ENCODE results near the gene EMC9. TPM values are rescaled to one million over a fixed set of nuclear protein-coding genes. Genes with fewer than 3 reads are reported as not detected.

Gene EMC9
- total RNA-seq, 1 donor from 2014 or later = 14.0 TPM

DNA sequence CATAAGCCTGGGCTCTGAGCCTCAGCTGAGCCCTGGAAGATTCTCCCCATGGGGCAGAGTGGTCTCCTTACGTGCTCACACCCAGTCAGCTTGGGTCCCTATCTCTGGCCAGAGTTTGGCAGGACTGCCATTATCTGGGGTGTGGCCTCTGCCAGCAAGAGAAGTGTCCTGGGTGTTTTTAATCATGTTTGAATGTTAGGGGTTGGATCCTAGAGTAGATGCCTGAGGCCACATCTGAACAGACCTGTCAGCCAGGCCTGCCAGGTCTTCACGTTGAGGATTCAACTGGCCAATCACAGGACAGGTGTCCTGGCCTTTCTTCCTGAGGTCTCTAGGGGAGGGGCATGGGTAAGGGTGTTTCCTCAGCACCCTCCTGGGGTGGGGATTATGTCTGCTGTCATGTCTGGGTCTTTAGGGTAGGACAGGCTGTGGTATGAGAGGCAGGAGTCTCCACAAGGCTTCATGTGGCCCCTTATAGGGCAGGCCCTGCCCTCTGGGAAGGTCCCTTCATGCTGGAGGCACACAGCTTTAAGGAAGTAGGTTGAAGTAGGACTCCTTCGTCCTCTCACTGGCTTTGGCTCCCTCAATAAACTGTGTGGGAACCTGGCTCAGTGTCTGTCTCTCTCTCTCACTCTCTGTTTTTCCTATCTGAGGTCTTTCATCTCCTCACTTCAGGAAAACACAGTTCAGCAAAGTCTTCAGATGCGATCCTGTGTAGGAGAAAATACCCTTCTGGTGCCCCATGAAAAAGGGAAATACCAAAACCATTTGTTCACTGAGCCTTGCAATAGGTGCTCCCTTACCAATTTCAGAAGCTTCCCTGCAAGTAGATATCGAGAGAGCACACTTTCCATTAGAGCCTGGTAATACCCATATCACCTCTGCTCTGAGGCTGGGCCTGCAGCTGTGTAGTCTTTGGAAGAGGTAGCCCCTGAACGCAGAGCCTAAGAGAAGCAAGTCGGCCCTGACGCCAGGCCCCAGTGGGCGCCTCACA, 17.7 kb downstream of the EMC9 start:
- DNase-seq (ENCODE audit: low spot score) = no peak
- H3K27me3 Mint-ChIP-seq (ENCODE audit: low read depth) = no peaks in the 10 kb centered on the region
- no peak overlapping the region for H3K27ac Mint-ChIP-seq (ENCODE audit: unreplicated experiment)
- peaks cover 20% of the 10 kb centered on the region for H3K36me3 Mint-ChIP-seq (ENCODE audit: low read depth)
- H3K9me3 Mint-ChIP-seq (ENCODE audit: low read depth) = no peaks in the 10 kb centered on the region
- no peak overlapping the region for H3K4me3 Mint-ChIP-seq (ENCODE audit: unreplicated experiment)
- TF ChIP-seq, protein P1, sequence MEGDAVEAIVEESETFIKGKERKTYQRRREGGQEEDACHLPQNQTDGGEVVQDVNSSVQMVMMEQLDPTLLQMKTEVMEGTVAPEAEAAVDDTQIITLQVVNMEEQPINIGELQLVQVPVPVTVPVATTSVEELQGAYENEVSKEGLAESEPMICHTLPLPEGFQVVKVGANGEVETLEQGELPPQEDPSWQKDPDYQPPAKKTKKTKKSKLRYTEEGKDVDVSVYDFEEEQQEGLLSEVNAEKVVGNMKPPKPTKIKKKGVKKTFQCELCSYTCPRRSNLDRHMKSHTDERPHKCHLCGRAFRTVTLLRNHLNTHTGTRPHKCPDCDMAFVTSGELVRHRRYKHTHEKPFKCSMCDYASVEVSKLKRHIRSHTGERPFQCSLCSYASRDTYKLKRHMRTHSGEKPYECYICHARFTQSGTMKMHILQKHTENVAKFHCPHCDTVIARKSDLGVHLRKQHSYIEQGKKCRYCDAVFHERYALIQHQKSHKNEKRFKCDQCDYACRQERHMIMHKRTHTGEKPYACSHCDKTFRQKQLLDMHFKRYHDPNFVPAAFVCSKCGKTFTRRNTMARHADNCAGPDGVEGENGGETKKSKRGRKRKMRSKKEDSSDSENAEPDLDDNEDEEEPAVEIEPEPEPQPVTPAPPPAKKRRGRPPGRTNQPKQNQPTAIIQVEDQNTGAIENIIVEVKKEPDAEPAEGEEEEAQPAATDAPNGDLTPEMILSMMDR (IDR thresholded peaks at IDR 0.05) = no peak
- no peaks in the 10 kb centered on the region for H3K4me1 Mint-ChIP-seq (ENCODE audit: low read depth)

DNA sequence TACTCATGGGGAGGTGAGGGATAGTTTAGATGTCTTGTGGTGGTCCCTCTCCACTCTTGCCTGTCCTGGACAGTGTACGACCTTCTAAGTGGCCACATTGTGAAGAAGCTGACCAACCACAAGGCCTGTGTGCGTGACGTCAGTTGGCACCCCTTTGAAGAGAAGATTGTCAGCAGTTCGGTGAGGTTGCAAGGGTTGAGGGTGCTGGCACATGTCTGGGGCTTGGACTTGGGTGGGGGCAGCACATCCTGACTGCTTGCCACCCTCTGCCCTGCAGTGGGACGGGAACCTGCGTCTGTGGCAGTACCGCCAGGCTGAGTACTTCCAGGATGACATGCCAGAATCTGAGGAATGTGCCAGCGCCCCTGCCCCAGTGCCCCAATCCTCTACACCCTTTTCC, 18.5 kb downstream of the EMC9 start:
- Mint-ChIP-seq H3K27ac (ENCODE audit: unreplicated experiment) (no peak overlapping the region), H3K4me3 (ENCODE audit: unreplicated experiment) (no peak overlapping the region), H3K4me1 (ENCODE audit: low read depth) (no peaks in the 10 kb centered on the region), H3K9me3 (ENCODE audit: low read depth) (no peaks in the 10 kb centered on the region), H3K36me3 (ENCODE audit: low read depth) (peaks cover 27% of the 10 kb centered on the region), H3K27me3 (ENCODE audit: low read depth) (no peaks in the 10 kb centered on the region)
- TF ChIP-seq, protein P1 (IDR thresholded peaks at IDR 0.05) = no peak
- DNase-seq (ENCODE audit: low spot score) = no peak

DNA sequence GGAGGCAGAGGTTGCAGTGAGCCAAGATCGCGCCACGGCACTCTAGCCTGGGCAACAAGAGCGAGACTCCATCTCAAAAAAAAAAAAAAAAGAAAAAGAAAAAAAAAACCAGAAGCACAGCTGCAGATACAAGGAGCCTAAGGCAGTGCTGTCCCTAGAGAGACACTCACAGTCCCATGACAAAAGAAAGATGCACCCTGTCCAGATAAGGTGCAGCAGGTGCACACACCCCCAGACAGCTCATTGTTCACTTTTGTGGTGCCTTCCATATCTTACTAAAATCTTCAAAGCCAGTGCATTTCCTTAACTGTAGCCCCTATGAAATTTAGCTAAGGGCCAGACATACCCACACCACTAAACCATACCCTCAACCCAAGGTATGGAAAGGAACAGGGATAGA, 19.0 kb downstream of the EMC9 start:
- no peaks in the 10 kb centered on the region for H3K4me1 Mint-ChIP-seq (ENCODE audit: low read depth)
- TF ChIP-seq, protein P1 (IDR thresholded peaks at IDR 0.05) = no peak
- H3K9me3 Mint-ChIP-seq (ENCODE audit: low read depth) = no peaks in the 10 kb centered on the region
- no peaks in the 10 kb centered on the region for H3K27me3 Mint-ChIP-seq (ENCODE audit: low read depth)
- DNase-seq (ENCODE audit: low spot score) = no peak
- H3K27ac Mint-ChIP-seq (ENCODE audit: unreplicated experiment) = no peak overlapping the region
- H3K36me3 Mint-ChIP-seq (ENCODE audit: low read depth) = peaks cover 28% of the 10 kb centered on the region
- no peak overlapping the region for H3K4me3 Mint-ChIP-seq (ENCODE audit: unreplicated experiment)

DNA sequence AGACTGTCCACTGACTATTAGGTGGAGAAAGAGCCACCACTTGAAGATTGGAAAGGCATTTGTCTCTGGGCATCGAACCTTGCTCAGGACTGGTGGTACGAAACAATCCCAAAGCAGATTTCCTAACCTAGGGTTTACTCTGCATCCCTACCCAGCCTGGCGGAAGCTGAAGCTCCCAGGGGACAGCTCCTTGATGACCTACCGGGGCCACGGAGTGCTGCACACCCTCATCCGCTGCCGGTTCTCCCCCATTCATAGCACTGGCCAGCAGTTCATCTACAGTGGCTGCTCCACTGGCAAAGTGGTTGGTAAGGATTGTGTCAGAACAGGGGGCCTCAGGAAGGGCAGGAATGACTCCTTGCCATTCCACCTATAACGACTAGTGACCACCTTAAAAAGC, 20.2 kb downstream of the EMC9 start:
- peaks cover 29% of the 10 kb centered on the region for H3K36me3 Mint-ChIP-seq (ENCODE audit: low read depth)
- H3K27ac Mint-ChIP-seq (ENCODE audit: unreplicated experiment) = no peak overlapping the region

DNA sequence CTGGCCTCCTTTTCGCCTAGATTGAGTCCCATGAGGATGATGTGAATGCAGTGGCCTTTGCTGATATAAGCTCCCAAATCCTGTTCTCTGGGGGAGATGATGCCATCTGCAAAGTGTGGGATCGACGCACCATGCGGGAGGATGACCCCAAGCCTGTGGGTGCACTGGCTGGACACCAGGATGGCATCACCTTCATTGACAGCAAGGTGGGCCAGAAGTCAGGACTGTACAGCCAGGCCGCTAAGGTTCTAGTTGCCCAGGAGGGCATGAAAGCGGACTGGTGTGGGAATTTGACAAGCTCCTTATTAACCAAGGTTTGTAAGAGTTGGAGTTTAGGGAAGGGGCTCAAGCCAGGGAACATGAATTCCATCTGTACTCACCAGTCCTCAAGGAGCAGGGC, 21.7 kb downstream of the EMC9 start:
- peaks cover 29% of the 10 kb centered on the region for H3K36me3 Mint-ChIP-seq (ENCODE audit: low read depth)
- H3K27me3 Mint-ChIP-seq (ENCODE audit: low read depth) = no peaks in the 10 kb centered on the region
- H3K4me3 Mint-ChIP-seq (ENCODE audit: unreplicated experiment) = no peak overlapping the region
- H3K27ac Mint-ChIP-seq (ENCODE audit: unreplicated experiment) = no peak overlapping the region
- TF ChIP-seq, protein P1 (IDR thresholded peaks at IDR 0.05) = no peak
- no peak for DNase-seq (ENCODE audit: low spot score)
- peaks cover 16% of the 10 kb centered on the region for H3K4me1 Mint-ChIP-seq (ENCODE audit: low read depth)
- no peaks in the 10 kb centered on the region for H3K9me3 Mint-ChIP-seq (ENCODE audit: low read depth)

More for the DNA sequence above, 20.2 kb downstream of the EMC9 start:
- TF ChIP-seq, protein P1 (IDR thresholded peaks at IDR 0.05) = no peak
- Mint-ChIP-seq H3K9me3 (ENCODE audit: low read depth) (no peaks in the 10 kb centered on the region), H3K4me3 (ENCODE audit: unreplicated experiment) (no peak overlapping the region), H3K27me3 (ENCODE audit: low read depth) (no peaks in the 10 kb centered on the region), H3K4me1 (ENCODE audit: low read depth) (peaks cover 4% of the 10 kb centered on the region)
- DNase-seq (ENCODE audit: low spot score) = no peak

Data from chondrocyte (in vitro differentiated cells).